Subcutaneous adipose tissue (tissue), 4 donors: ENCODE data around the gene UBR7. TPM values are rescaled to one million over a fixed set of nuclear protein-coding genes. Genes with fewer than 3 reads are reported as not detected.

Experiments
- total RNA-seq, 4 donors: library from RNA; depleted of rRNA; stranded (reverse); fragments of >200 nt; gene quantifications; one replicate each; pipeline ENCODE4 v1.1.0, GENCODE V29; 2016
- TF ChIP-seq, protein P1 (sequence below): fragments of 450-650 bp; IDR thresholded peaks from one replicate; pipeline ENCODE4 v1.5.1; 2016; ENCODE audit warnings: low read depth, mild to moderate bottlenecking, control low read depth, antibody characterized with exemption, moderate library complexity

The UBR7 gene
- total RNA-seq, 4 donors from 2014 or later, result 20.4 to 30.8 (median 25.8) TPM

DNA sequence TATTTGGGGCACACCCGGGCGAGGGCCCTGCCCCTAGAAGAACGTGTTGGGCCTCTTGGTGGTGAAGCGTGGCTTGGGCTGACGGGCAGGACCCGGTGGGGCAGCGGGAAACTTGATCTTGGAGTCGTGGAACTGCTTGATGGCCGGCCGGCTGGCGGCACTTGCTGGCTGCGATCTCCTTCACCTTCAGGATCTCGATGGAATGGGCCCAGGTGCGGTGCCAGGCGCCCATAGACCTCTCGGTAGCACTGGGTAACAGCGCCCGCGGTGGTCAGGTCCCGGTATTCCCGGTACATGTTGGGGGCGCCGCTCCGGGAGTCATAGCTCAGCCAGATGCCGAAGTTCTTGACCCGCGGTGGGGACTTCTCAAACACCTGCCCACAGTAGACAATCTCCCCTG, 16.5 kb downstream of the UBR7 start:
- TF ChIP-seq, protein P1, sequence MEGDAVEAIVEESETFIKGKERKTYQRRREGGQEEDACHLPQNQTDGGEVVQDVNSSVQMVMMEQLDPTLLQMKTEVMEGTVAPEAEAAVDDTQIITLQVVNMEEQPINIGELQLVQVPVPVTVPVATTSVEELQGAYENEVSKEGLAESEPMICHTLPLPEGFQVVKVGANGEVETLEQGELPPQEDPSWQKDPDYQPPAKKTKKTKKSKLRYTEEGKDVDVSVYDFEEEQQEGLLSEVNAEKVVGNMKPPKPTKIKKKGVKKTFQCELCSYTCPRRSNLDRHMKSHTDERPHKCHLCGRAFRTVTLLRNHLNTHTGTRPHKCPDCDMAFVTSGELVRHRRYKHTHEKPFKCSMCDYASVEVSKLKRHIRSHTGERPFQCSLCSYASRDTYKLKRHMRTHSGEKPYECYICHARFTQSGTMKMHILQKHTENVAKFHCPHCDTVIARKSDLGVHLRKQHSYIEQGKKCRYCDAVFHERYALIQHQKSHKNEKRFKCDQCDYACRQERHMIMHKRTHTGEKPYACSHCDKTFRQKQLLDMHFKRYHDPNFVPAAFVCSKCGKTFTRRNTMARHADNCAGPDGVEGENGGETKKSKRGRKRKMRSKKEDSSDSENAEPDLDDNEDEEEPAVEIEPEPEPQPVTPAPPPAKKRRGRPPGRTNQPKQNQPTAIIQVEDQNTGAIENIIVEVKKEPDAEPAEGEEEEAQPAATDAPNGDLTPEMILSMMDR, result no peak

DNA sequence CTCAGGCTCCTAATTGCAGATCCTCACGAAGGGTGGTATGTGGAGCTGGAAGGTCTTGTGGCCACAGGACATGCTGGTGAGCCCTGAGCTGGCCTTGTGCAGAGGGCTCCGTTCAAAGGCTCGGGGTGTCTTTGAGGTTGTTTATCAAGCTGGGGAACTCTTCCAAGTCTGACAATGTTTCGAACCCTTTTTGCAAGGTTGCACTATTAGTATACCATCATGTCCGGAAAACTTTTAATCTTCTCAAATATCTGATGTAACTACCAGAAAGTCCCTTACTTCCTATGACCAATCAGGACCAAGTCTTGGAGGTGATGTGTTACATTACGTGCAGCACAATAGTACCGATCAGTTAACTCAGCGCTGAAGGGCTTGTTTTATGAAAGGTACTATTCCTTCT, 21.5 kb downstream of the UBR7 start:
- TF ChIP-seq, protein P1, result no peak

DNA sequence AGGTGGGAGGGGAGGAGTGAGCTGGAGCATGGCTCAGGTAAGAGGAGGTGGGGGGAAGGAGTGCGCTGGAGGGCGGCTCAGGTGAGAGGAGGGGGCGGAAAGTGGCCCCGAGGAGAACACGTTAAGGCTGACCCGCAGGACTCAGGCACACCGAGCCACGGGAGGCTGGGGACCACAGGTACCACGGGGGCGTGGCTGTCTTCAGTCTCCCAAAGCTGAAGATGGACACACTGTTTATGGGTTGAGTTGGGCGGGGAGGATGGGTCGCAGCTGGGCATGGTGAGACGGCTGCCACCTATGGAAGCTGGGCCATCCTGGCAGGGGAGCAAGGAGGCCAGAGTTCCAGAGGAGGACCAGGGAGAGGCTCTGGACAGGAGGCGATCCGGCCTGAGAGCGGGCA, 23.5 kb downstream of the UBR7 start:
- TF ChIP-seq, protein P1, result no peak

DNA sequence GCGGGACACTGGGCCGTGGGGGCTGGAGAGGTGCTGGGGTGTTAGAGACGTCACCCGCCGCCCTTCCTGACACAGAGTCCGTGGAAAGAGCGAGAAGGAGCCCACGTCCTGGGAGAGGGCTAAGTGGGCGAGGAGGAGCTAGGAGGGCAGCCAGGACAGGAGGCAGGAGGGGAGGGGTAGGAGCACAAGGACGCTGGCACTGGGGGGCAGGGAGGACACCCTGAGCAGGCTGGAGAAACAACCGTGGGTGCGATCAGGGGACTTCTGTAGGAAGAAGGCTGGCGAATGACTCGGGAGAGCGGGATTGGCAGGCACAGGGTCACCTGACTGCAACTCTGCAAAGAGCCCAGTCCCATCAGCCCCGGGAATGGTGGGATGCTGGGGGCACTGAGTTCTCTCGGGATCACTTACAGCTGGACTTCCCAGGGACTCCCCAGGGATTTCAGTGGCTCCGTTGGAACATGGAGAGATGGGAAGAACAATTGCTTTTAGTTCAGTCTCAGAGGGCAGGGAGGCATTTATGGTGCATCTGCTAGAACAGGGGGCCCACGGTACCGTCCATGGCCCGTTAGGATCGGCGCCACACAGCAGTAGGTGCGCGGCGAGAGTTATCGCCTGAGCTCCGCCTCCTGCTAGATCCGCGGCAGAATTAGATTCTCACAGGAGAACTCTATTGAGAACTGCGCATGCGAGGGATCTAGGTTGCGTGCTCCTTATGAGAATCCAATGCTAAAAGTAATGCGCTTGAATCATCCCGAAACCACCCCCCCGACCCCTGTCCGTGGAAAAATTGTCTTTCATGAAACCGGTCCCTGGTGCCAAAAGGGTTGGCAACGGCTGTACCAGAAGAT, 24.3 kb downstream of the UBR7 start:
- TF ChIP-seq, protein P1, result no peak

DNA sequence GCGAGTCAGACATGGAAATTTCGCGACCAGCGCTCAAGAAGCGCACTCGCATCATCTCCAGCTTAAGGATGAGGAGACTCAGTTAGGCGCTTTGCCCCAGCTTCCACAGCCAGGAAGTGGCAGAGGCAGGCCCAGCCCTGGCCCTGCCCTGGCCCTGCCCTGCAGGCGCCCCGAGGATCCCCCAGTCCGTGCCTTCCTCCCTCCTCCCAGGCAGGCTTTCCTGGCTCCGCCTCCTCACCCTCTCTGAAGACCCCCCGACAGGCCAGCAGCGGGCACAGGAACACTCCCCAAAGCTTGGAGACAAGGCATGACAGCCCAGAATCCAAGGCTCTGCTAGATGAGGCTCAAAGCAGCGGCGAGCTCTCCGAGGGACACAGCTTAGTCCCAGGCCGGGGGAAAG, 25.1 kb downstream of the UBR7 start:
- TF ChIP-seq, protein P1, result no peak

DNA sequence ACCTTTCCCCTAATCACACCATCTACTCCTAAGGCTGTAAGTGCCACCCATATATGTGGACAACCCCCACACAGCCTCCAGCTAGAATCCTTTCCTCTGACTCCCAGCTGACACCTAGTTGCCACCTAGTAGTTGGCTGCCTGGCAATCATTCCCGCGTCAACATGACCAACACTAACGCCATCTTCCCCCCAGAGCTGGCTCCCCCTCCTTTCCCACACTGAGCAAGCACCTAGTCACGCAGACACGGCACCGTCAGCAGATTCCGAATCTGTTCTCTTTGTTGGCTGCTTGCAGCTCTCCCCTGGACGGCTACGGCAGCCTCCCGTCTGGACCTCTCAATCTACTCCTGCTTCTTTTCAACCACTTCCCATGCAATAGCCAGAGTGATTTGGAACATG, 27.7 kb downstream of the UBR7 start:
- TF ChIP-seq, protein P1, result no peak

DNA sequence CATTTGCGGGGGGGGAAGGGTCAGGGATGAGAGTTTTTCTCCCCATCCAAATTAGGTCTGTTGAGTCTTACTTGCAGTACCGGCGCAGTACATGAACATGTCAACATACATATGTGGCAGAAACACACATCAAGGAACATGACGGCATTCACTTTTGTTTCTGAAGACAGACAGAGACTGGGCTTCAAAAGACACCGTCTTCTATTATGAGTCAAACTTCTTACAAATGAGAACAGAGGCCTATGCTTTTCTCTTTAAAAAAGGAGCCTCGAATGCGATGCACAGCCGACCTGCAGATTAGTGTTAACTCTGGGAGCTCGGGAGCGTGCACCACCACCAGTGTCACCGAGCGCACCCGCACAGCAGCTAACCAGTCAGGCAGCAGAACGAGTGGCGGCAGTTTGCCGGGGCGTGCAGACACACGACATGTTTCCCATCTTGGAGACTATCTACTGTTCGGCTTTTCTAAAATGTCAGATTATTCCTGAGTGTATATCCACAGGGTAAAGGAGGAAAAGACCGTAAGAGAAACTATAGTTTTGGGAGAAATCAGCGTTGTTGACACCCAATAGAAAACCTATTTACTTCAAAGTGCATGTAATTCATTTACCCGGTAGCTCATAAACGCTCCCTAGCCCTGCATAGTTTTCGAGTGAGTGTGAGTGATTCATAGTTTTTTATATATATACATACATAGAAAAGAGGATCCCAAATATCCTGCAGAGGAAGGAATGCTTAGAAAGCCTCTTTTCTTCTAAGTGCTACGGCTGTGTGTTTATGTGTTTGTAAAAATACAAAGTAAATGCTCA, 33.0 kb downstream of the UBR7 start:
- TF ChIP-seq, protein P1, result no peak
